ENCODE measurements around the gene CEMIP2.

GRCh38 chr9:71743217-71743705 is 25.1 kb downstream of the CEMIP2 start:
- no peak for TF ChIP-seq CTCF (IDR thresholded peaks at IDR 0.05 in 4 of 5, conservative IDR thresholded peaks at IDR 0.05 in 1 of 5)
- no peak for TF ChIP-seq POLR2A (IDR thresholded peaks at IDR 0.05)
